ENCODE results near the gene ANKRD63. TPM values are rescaled to one million over a fixed set of nuclear protein-coding genes. Genes with fewer than 3 reads are reported as not detected.

The ANKRD63 gene
- total RNA-seq, 1 donor: not detected

GRCh38 chr15:40235201-40235885 is 47.5 kb downstream of the ANKRD63 start:
- no peak for TF ChIP-seq CTCF (IDR thresholded peaks at IDR 0.05; ENCODE audit: insufficient read depth, low read length)
- H3K4me3 ChIP-seq (ENCODE audit: low read depth, low read length): no peak overlapping the region
- no peak for DNase-seq (ENCODE audit: low read depth)

- DNase-seq (ENCODE audit: low read depth): no peak
- no peak for TF ChIP-seq CTCF (IDR thresholded peaks at IDR 0.05; ENCODE audit: insufficient read depth, low read length)
- no peak overlapping the region for H3K4me3 ChIP-seq (ENCODE audit: low read depth, low read length)
Observed at GRCh38 chr15:40234783-40235182, 48.1 kb downstream of the ANKRD63 start.

- H3K4me3 ChIP-seq (ENCODE audit: low read depth, low read length): no peak overlapping the region
- DNase-seq (ENCODE audit: low read depth): no peak
- TF ChIP-seq CTCF (IDR thresholded peaks at IDR 0.05; ENCODE audit: insufficient read depth, low read length): no peak
Observed at GRCh38 chr15:40233727-40234577, 48.9 kb downstream of the ANKRD63 start.

GRCh38 chr15:40232625-40233070 is 50.2 kb downstream of the ANKRD63 start:
- DNase-seq (ENCODE audit: low read depth): peak; percentile 46

More at GRCh38 chr15:40232625-40233070, 50.2 kb downstream of the ANKRD63 start:
- H3K4me3 ChIP-seq (ENCODE audit: low read depth, low read length): no peak overlapping the region
- TF ChIP-seq CTCF (IDR thresholded peaks at IDR 0.05; ENCODE audit: insufficient read depth, low read length): no peak

Other genes starting within 250 kb of the ANKRD63 start
- gene SRP14, start 243.9 kb downstream of the ANKRD63 start, total RNA-seq (ENCODE audit: low replicate concordance): 135 and 204 TPM in 2 replicates
- gene BMF, start 174.2 kb downstream of the ANKRD63 start, total RNA-seq (ENCODE audit: low replicate concordance): 2.3 and 10.6 TPM in 2 replicates
- 1.3 and 35.2 TPM in 2 replicates for gene BUB1B, start 122.0 kb downstream of the ANKRD63 start, total RNA-seq (ENCODE audit: low replicate concordance)
- gene PAK6, start 44.0 kb downstream of the ANKRD63 start, total RNA-seq (ENCODE audit: low replicate concordance): 0.09 TPM in 1 of 2 replicates, not detected in the other
- 0.27 TPM in 1 of 2 replicates, not detected in the other for gene PLCB2, start 24.9 kb upstream of the ANKRD63 start, total RNA-seq (ENCODE audit: low replicate concordance)
- gene INAFM2, start 40.6 kb upstream of the ANKRD63 start, total RNA-seq (ENCODE audit: low replicate concordance): 8.1 and 8.9 TPM in 2 replicates
- gene CCDC9B, start 57.9 kb upstream of the ANKRD63 start, total RNA-seq (ENCODE audit: low replicate concordance): 6.7 and 16.2 TPM in 2 replicates
- not detected in 2 replicates for gene PHGR1, start 68.0 kb upstream of the ANKRD63 start, total RNA-seq (ENCODE audit: low replicate concordance)
- gene DISP2, start 75.2 kb upstream of the ANKRD63 start, total RNA-seq (ENCODE audit: low replicate concordance): 0.08 and 0.36 TPM in 2 replicates
- 24.5 and 44.1 TPM in 2 replicates for gene KNSTRN, start 99.7 kb upstream of the ANKRD63 start, total RNA-seq (ENCODE audit: low replicate concordance)
- 21.9 and 33.6 TPM in 2 replicates for gene IVD, start 122.7 kb upstream of the ANKRD63 start, total RNA-seq (ENCODE audit: low replicate concordance)
- 9.0 and 14.4 TPM in 2 replicates for gene BAHD1, start 157.9 kb upstream of the ANKRD63 start, total RNA-seq (ENCODE audit: low replicate concordance)
- 8.8 and 14.9 TPM in 2 replicates for gene CHST14, start 187.9 kb upstream of the ANKRD63 start, total RNA-seq (ENCODE audit: low replicate concordance)

Measured in fibroblast of the aortic adventitia (primary cell).